Activated naive CD4-positive, alpha-beta T cell treated with anti-CD3 and anti-CD28 coated beads, Interleukin-2, amount 50 U/mL, for 72 hours (primary cell): ENCODE measurements around the gene DEPP1. TPM values are rescaled to one million over a fixed set of nuclear protein-coding genes. Genes with fewer than 3 reads are reported as not detected.
"Not testable (repeated sequence)": the region's sequence is repeated elsewhere in the genome, so short reads cannot be mapped to it uniquely, and the experiment has no call there.

Source experiments
- ATAC-seq, 2 donors: fragments of 150-1000 bp; cut with Tn5 transposase; 2 replicates each; pipeline ENCODE4 v1.10.0; 2021; ENCODE audit warnings: mild to moderate bottlenecking in 2 of 2, moderate library complexity in 2 of 2
- DNase-seq, 2 donors: peaks; one replicate each; pipeline ENCODE4 v3.0.0; 2021 to 2022; ENCODE audit warnings: low spot score in 2 of 2
- H3K27ac Mint-ChIP-seq, 2 donors: one replicate each; pipeline ENCODE4 v1.8.0; 2022; ENCODE audit warnings: mild to moderate bottlenecking in 2 of 2, mixed read lengths in 2 of 2
- H3K36me3 Mint-ChIP-seq, 2 donors: one replicate each; pipeline ENCODE4 v1.8.0; 2022; ENCODE audit warnings: mixed read lengths in 2 of 2
- H3K9me3 Mint-ChIP-seq, 2 donors: one replicate each; pipeline ENCODE4 v1.8.0; 2022; ENCODE audit warnings: mixed read lengths in 2 of 2
- total RNA-seq, 2 donors: library from RNA; stranded (reverse); gene quantifications; one replicate each; pipeline ENCODE4 v1.2.3, GENCODE V29; 2022

The DEPP1 gene, protein sequence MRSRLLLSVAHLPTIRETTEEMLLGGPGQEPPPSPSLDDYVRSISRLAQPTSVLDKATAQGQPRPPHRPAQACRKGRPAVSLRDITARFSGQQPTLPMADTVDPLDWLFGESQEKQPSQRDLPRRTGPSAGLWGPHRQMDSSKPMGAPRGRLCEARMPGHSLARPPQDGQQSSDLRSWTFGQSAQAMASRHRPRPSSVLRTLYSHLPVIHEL
- total RNA-seq = 1 to 10 TPM in 1 of 2 donors, under 1 TPM in 1; 0.32 to 1.7 TPM

DNA sequence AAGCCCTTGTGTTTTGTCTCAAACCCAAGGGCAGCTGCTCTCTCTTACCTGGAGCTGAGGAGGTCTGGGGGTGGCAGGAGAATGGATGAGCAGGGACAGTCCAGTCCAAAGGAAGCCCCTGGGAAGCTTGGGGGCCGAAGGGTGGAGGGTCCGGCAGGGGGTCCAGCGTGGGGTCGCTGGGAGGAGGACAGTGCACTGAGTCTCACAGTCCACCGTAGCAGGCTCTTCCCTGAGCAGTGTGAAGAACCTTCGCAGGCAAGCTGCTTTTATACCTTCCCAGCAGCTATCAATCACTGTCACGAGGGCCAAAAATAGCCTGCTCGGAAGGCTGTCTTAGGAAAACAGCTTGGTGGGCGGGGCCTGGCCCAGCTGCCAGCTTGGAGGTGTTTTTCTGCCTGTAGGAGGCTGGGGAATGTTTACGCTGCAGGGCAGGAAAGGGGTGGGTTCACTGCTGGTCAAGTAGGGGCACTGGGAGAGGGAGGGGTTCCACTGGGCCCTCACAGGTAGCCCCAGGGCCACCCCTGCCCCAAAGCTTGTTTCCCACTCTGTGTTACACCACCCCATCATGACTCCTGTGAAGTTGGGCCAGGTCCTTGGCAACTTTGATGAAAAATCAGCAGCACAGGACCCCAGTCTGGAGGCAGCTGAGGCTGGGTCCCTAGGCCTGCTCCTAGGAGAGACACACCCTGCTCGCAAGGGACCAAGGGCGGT is at the start of gene DEPP1:
TSS of gene DEPP1 (minus strand) at position 240 of the 711 bp plus-strand sequence. CDS start 779 bp downstream, outside the sequence.
- Mint-ChIP-seq H3K36me3 (no peaks in the 10 kb centered on the region), H3K27ac (peak within 1 kb of the TSS; percentile 37 to 52), H3K9me3 (no peaks in the 10 kb centered on the region)
- ATAC-seq (peak in 1 of 2 donors; percentile 62), DNase-seq (peak in 1 of 2 donors; percentile 32)

DNA sequence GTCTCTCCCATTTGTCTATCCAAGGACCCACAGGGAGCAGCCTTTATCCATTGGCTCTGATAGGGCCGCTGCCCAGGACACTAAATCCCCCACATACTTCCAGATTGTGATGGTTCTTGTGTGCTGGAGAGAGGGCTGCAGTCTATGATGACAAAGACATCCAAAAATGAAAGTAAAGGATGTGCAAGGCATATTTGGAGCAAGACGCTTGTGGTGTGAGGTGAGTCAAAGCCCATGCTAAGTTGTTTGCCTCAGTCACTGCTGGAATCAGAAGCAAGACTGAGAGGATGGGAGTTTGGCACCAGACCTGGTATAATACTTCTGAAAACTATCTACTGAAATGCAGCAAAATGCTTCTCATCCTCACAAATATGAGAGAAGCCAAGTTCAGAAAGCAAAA is 44.8 kb upstream of the DEPP1 start:
- Mint-ChIP-seq H3K27ac (no peak overlapping the region), H3K36me3 (peaks cover 0 to 5% of the 10 kb centered on the region in 2 donors), H3K9me3 (peaks cover 4 to 12% of the 10 kb centered on the region in 2 donors)
- no peak for DNase-seq
- ATAC-seq = no peak

DNA sequence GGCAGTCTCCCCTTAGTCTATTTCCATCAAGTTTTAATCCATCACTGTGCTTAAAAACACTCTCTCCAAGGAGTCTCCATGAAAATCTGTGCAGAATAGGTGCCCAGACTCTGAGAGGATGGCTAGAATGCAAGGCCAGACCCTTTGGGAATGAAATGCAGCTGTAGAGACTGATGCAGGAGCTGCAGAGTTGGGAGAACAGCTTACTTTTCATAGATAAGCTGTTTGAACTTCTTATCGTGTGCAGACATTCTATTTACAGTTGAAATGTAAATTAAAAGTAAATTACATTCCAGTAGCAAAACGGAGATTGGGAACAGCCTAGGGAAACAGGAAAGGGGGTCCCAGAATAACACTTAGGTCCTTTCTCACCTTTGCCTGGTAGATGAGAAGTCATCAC is 37.0 kb upstream of the DEPP1 start:
- Mint-ChIP-seq H3K9me3 (no peaks in the 10 kb centered on the region), H3K27ac (no peak overlapping the region), H3K36me3 (no peaks in the 10 kb centered on the region)
- no peak for DNase-seq
- ATAC-seq = no peak

DNA sequence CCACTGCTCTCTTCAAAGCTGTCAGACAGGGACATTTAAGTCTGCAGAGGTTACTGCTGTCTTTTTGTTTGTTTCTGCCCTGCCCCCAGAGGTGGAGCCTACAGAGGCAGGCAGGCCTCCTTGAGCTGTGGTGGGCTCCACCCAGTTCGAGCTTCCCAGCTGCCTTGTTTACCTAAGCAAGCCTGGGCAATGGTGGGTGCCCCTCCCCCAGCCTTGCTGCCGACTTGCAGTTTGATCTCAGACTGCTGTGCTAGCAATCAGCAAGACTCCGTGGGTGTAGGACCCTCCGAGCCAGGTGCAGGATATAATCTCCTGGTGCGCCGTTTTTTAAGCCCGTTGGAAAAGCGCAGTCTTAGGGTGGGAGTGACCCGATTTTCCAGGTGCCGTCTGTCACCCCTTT is 35.9 kb upstream of the DEPP1 start:
- H3K27ac Mint-ChIP-seq, ATAC-seq, H3K36me3 Mint-ChIP-seq, DNase-seq, H3K9me3 Mint-ChIP-seq: not testable (repeated sequence)

DNA sequence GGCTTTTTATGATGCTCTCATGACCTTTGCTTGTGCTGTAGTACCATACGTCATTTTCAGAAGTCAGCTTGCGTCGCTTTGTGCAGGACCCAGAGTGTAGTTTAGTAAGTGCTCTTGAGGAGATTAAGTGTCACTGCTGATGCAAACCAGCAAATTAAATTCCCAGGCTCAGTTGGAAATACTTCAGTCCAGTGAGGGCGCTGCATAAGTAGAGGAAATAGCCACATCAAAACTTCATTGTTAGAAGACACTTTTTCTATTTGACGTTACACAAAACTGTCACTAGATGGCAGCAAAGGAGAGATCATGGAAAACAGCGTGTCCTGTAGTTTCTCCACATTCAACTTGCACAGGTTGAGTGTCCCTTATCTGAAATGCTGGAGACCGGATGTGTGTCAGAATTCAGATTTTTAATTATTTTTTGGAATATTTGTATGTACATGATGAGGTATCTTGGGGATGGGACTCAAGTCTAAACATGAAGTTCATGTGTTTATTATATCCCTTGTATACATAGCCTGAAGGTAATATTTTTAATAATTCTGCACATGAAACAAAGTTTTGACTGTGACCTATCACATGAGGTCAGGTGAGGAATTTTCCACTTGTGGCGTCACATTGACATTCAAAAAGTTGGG is 30.0 kb upstream of the DEPP1 start:
- peaks cover 9 to 15% of the 10 kb centered on the region in 2 donors for H3K9me3 Mint-ChIP-seq
- DNase-seq = peak in 1 of 2 donors; percentile 25
- H3K36me3 Mint-ChIP-seq = peaks cover 19 to 20% of the 10 kb centered on the region in 2 donors
- peak; percentile 56 to 58 for ATAC-seq
- H3K27ac Mint-ChIP-seq = no peak overlapping the region

DNA sequence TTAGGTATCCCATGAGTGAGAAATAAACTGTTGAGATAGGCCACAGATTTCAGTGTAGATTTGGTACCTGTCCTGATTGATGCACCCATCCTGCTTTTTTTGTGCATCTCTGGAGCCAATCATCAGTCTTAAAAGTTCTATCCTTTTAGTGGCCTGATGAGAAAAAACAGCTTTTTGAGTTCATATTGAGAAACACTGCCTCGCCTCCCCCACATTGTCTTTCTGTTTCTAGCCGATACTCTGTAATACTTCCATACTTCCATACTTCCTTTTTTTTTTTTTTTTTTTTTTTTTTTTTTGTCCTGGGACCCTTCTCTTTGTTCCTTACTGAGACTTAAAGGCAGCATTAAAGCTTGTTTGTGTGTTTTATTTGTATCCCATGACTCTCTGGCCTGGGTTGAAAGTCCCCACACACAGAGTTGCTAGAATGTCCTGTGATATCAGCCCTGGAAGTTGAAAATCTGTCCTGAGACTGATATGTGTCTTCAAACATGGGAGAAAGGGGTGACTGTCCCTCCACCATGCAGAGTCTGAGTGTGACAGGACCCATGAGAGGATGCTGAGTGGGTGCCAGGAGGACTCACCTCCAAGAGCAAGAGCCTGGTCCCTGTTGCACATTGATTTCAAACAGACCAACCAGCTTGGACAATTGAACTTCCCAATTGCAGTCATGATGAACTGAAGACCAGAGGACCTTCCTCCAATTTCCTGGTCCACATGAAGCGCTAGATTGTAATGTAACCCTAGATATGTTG is 27.8 kb upstream of the DEPP1 start:
- peak overlapping the region in 1 of 2 donors; percentile 77 for H3K27ac Mint-ChIP-seq
- H3K36me3 Mint-ChIP-seq = peaks cover 34 to 42% of the 10 kb centered on the region in 2 donors
- no peak for ATAC-seq
- no peak for DNase-seq
- H3K9me3 Mint-ChIP-seq = peaks cover 15 to 21% of the 10 kb centered on the region in 2 donors

DNA sequence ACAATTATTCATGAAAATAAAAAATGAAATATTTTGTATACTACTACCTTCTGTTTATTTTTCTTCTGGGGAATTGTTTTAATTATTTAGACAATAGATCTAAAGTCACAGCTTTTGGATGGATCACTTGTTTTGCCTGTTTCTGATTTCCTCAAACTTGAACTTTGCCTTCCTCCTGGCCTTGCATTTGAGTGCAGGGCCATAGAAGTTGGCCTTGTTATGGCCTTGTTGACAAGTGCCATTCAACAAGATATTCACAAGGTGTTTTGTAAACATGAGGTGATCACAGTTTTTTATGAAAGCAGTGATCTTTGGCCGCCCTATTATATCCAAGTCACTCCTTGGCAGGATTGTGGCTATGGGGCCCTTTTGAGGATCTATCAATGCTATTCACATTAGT is 26.7 kb upstream of the DEPP1 start:
- Mint-ChIP-seq H3K36me3 (peaks cover 38 to 46% of the 10 kb centered on the region in 2 donors), H3K27ac (no peak overlapping the region), H3K9me3 (peaks cover 15 to 24% of the 10 kb centered on the region in 2 donors)
- DNase-seq (no peak), ATAC-seq (no peak)

DNA sequence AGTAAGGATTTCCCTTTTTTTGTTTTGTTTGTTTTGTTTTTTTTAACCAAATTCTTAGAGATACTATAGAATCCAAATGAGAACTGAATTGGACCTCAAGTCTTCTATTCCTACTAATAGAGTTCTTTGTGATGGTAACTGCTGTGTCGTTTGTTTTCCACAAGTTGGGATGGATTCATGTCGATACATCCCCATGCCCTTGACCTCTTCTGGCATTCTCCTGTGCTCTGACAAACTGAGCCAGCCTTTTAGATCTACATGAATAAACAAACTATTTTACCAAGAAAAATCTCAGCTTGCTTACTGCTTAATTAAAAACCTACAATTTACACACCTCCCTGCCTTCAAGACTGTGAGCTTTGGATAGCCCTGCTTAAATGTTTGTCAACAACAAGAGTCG is 26.1 kb upstream of the DEPP1 start:
- no peak for ATAC-seq
- H3K27ac Mint-ChIP-seq = no peak overlapping the region
- H3K9me3 Mint-ChIP-seq = peaks cover 15 to 30% of the 10 kb centered on the region in 2 donors
- peaks cover 44 to 52% of the 10 kb centered on the region in 2 donors for H3K36me3 Mint-ChIP-seq
- no peak for DNase-seq

DNA sequence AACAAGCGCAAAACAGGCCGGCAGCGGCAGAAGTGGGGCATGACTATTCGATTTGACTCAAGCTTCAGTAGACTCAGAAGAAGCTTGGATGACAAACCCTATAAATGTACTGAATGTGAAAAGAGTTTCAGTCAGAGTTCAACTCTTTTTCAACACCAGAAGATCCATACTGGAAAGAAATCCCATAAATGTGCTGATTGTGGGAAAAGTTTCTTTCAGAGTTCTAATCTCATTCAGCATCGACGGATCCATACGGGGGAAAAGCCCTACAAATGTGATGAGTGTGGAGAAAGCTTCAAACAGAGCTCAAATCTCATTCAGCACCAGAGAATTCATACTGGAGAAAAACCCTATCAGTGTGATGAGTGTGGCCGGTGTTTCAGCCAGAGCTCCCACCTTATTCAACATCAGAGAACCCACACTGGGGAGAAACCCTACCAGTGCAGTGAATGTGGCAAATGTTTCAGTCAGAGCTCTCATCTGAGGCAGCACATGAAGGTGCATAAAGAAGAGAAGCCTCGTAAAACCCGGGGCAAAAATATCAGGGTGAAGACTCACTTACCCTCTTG is 24.9 kb upstream of the DEPP1 start:
- H3K9me3 Mint-ChIP-seq = peaks cover 15 to 32% of the 10 kb centered on the region in 2 donors

DNA sequence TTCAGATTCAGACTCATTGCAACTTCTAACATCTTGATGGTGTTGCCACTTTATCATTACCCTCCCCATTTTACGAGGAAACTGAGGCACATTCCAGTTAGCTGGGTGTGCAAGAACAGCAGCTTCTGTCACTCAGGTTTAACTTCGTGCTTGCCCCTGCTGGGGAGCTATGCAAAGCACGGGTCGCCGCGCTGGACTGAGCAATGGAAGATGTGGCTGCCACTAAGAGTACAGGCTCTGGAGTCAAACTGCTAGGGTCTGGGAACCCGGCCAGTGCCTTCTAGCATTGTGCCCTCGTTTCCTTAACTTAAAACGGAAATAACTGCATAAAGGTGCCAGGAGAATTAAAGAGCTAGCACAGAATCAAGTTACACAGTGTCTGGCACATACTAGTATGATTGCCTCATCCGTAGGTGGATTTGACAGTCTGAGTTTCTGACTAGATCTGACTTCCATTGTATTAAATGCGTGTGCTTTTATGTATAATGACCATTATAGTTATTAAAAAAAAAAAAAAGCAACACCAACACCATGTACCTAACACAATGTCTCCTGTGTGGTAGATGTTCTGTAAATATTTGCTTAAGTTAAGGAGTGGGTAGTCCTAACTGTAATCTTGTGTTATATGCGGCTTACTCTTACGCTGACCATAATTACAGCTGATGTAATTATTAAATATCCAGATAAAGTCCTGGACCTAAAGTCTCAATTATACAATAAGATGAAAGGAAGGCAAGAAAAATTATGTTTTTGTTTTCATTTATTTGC is 23.0 kb upstream of the DEPP1 start:
- ATAC-seq (peak; percentile 73 to 79), DNase-seq (peak in 1 of 2 donors; percentile 53)
- Mint-ChIP-seq H3K36me3 (peaks cover 46 to 55% of the 10 kb centered on the region in 2 donors), H3K9me3 (peaks cover 15 to 32% of the 10 kb centered on the region in 2 donors), H3K27ac (peak overlapping the region; percentile 55 to 63)

More for the DNA sequence above, 24.9 kb upstream of the DEPP1 start:
- Mint-ChIP-seq H3K36me3 (peaks cover 46 to 55% of the 10 kb centered on the region in 2 donors), H3K27ac (no peak overlapping the region)
- DNase-seq (no peak), ATAC-seq (no peak)

DNA sequence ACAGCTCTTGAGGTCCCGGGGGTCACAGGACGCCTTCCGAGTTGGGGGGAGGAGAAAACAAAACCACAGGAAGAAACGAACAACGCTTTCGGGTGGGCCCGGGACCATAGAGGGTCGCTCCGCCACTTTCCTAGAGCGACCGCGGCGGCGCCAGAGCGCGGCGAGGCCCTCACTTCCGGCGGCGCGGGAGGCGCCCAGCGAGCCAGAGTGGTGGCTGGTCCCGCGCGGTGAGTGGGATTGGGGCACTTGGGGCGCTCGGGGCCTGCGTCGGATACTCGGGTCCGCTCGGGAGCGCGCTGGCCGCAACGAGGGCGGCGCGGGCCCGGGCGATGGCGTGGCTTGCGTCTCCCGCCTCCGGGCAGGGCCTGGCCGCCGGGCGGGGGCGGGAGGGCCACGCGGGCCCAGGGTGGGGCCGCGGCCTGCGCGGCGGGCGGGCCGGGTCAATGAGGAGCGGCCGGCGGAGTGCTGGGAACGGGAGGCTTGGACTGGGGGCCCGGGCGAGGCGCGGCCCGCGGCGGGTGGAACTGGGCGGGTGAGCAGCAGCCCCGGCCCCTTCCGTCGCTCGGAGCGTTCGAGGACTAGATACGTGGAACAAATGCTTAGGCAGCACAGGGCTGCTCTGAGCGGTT is 22.3 kb upstream of the DEPP1 start, which contains the start of gene ZNF22:
TSS of gene ZNF22 (plus strand) at position 172 of the 629 bp plus-strand sequence. CDS start 2,446 bp downstream, outside the sequence.
- DNase-seq = peak in 1 of 2 donors; percentile 66
- Mint-ChIP-seq H3K27ac (peak within 1 kb of the TSS; percentile 64 to 74), H3K36me3 (peaks cover 46 to 55% of the 10 kb centered on the region in 2 donors), H3K9me3 (peaks cover 15 to 32% of the 10 kb centered on the region in 2 donors)
- ATAC-seq = peak; percentile 80 to 83

DNA sequence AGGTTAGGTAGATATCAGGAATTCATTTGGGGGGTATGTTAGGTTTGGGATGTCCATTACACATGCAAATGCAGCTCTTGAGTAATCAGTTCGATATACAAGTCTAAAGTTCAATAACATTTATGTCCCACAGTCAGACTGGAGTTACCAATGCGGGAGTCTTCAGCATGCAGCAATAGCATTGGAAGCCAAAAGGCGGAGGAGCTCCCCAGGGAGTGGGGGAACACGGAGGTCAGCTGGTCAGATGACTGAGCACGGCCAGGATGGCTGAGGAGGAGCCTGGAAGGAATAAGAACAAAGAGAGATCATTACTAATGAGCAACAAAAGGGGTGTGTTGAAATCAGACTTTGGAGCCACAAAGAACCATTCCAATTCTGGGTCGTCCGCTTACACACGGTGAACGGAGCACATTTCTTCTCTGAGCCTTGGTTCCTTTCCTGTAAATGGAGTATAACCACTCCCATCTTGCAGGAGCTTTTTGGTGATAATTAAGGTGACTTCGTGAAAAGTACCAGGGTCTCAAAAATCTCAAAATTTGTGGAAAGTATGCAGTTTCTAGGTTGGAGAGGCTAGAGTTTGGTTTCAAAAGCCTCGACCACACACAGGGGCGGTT is 21.6 kb upstream of the DEPP1 start:
- Mint-ChIP-seq H3K27ac (peak overlapping the region; percentile 64 to 74), H3K36me3 (peaks cover 40 to 52% of the 10 kb centered on the region in 2 donors), H3K9me3 (peaks cover 15 to 32% of the 10 kb centered on the region in 2 donors)
- no peak for DNase-seq
- ATAC-seq = no peak

DNA sequence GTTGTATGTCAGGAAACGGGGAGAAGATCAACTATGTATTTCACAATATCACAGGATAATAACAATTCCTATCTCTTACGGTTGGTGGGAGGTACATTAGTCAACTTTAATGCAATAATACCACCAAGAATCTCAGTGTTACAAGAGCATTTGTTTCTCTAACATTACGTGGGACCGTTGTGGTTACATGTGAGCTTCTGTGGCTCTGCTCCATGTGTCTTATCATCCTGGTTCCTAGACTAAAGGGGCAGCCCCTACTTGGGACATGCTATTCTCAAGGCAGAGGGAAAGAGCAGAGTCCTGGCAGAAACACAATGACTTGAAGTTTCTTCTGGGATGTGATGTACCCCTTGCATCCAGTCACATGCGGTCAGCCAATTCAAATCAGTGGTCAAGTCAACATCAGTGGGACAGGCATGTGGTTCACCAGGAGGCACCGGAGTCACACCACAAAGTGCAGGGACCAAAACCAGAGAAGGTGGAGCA is 19.6 kb upstream of the DEPP1 start:
- H3K27ac Mint-ChIP-seq = no peak overlapping the region
- peaks cover 4 to 15% of the 10 kb centered on the region in 2 donors for H3K9me3 Mint-ChIP-seq
- no peak for ATAC-seq
- H3K36me3 Mint-ChIP-seq = peaks cover 23 to 31% of the 10 kb centered on the region in 2 donors
- DNase-seq = no peak

DNA sequence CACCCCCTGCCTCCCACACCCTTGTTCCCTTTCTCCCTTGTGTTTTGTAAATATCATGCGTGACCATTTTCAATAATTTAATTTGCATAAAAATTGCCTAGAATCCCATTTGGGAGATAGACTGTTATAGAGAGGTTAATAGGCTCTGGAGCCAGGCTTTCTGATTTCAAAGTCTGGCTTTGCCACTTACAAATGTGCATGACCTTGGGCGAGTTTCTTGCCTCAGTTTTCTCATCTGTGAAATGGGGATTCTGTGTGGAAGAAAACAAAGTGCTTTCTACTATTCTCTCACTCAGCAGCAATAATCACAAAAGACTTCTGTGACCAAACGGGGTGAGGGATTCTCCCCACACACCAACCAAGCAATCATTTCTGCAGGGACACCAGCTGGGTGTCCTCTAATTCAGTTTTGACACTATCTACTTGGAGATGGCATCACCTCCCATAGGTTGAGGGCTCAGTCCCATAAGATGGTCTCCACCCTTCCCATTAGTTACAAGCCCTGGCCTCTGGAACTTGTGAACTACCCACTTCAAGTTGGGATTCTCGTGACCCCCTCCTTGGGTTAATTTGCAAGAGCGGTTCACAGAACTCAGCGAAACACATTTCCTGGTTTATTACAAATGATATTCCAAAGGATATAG is 18.6 kb upstream of the DEPP1 start:
- no peak for ATAC-seq
- Mint-ChIP-seq H3K36me3 (peaks cover 13 to 22% of the 10 kb centered on the region in 2 donors), H3K27ac (no peak overlapping the region), H3K9me3 (peaks cover 0 to 12% of the 10 kb centered on the region in 2 donors)
- DNase-seq = no peak
